ENCODE data around the gene RAB12.

Gene RAB12

GRCh38 chr18:8629602-8630001, 20.4 kb downstream of the RAB12 start:
- H3K9me3 ChIP-seq (ENCODE audit: control insufficient read depth, insufficient read depth, low read depth, low read length): no peaks in the 10 kb centered on the region
- peaks cover 15 to 70% of the 10 kb centered on the region in 2 experiments for H3K36me3 ChIP-seq (ENCODE audit: control insufficient read depth in 2 of 2, insufficient read depth in 1 of 2, low read length in 2 of 2)
- H3K27ac ChIP-seq (ENCODE audit: extremely low read depth, low read depth, low read length): no peak overlapping the region
- ChIA-PET CTCF (interaction anchor here (0.7 kb wide), 1 partner anchor 359 kb away, joined by 4 read pairs; no protein-coding TSS in a partner anchor), POLR2A (no interaction called here)
- TF ChIP-seq ZNF629 (tag by site-specific recombination; IDR thresholded peaks at IDR 0.05): no peak
- TF ChIP-seq ZNF707 (tag by site-specific recombination; IDR thresholded peaks at IDR 0.05): no peak
- no peak for TF ChIP-seq KLF10 (tag by site-specific recombination; IDR thresholded peaks at IDR 0.05)
- no peak for TF ChIP-seq ZNF202 (tag by site-specific recombination; IDR thresholded peaks at IDR 0.05; ENCODE audit: borderline replicate concordance)
- no peak for TF ChIP-seq ZSCAN4 (tag by site-specific recombination; IDR thresholded peaks at IDR 0.05)
- no peak for TF ChIP-seq ZNF148 (tag by site-specific recombination; IDR thresholded peaks at IDR 0.05; ENCODE audit: borderline replicate concordance)
- no peak for TF ChIP-seq ZNF26 (tag by site-specific recombination; IDR thresholded peaks at IDR 0.05)
- peak; percentile 69; the same call in 1 of the 2 replicates for TF ChIP-seq PRDM4 (tag by site-specific recombination; IDR thresholded peaks at IDR 0.05)
- H3K4me3 ChIP-seq (ENCODE audit: low read depth, low read length): no peak overlapping the region
- H3K4me1 ChIP-seq (ENCODE audit: control insufficient read depth, insufficient read depth, low read length): no peaks in the 10 kb centered on the region

- no peaks in the 10 kb centered on the region for H3K4me1 ChIP-seq (ENCODE audit: control insufficient read depth, insufficient read depth, low read length)
- POLR2A ChIA-PET: no interaction called here
- TF ChIP-seq ZNF433 (tag by site-specific recombination; IDR thresholded peaks at IDR 0.05; ENCODE audit: low read depth): no peak
- no peak for TF ChIP-seq ZNF2 (tag by site-specific recombination; IDR thresholded peaks at IDR 0.05)
- no peak for TF ChIP-seq ZNF311 (tag by site-specific recombination; IDR thresholded peaks at IDR 0.05; ENCODE audit: borderline replicate concordance)
- no peak for TF ChIP-seq ZNF174 (tag by site-specific recombination; IDR thresholded peaks at IDR 0.05)
- no peak for TF ChIP-seq ZFP41 (tag by site-specific recombination; IDR thresholded peaks at IDR 0.05; ENCODE audit: borderline replicate concordance)
- no peak for TF ChIP-seq HIC1 (tag by site-specific recombination; IDR thresholded peaks at IDR 0.05)
- no peak for TF ChIP-seq OSR2 (tag by site-specific recombination; IDR thresholded peaks at IDR 0.05)
- no peak for TF ChIP-seq ZNF747 (tag by site-specific recombination; IDR thresholded peaks at IDR 0.05)
- no peak for TF ChIP-seq ZNF292 (tag by site-specific recombination; IDR thresholded peaks at IDR 0.05; ENCODE audit: borderline replicate concordance, low read depth)
- TF ChIP-seq INSM2 (tag by site-specific recombination; IDR thresholded peaks at IDR 0.05): no peak
- no peak for TF ChIP-seq KLF17 (tag by site-specific recombination; IDR thresholded peaks at IDR 0.05)
- peaks cover 24 to 70% of the 10 kb centered on the region in 2 experiments for H3K36me3 ChIP-seq (ENCODE audit: control insufficient read depth in 2 of 2, insufficient read depth in 1 of 2, low read length in 2 of 2)
- no peaks in the 10 kb centered on the region for H3K9me3 ChIP-seq (ENCODE audit: control insufficient read depth, insufficient read depth, low read depth, low read length)
- H3K27ac ChIP-seq (ENCODE audit: extremely low read depth, low read depth, low read length): no peak overlapping the region
- CTCF ChIA-PET: interaction anchor here (0.6 kb wide), 1 partner anchor 113 kb away, joined by 4 read pairs; no protein-coding TSS in a partner anchor
- no peak overlapping the region for H3K4me3 ChIP-seq (ENCODE audit: low read depth, low read length)
Measured at GRCh38 chr18:8630546-8630945, 21.3 kb downstream of the RAB12 start.
